ENCODE measurements around the gene IGFBP5.
A peak's percentile ranks its signal among the peaks of the same experiment; 100 is the strongest.

GRCh38 chr2:216632952-216633615 lies 62.3 kb downstream of the IGFBP5 start, which contains the start of gene IGFBP2:
- TF ChIP-seq POLR2A (IDR thresholded peaks at IDR 0.05) (no peak), CTCF (IDR thresholded peaks at IDR 0.05) (peak in 1 of 4 experiments; percentile 3), POLR2AphosphoS5 (IDR thresholded peaks at IDR 0.05) (no peak)

Data from gastroesophageal sphincter (tissue), 3 donors.